Stimulated activated CD4-positive, alpha-beta T cell treated with anti-CD3 and anti-CD28 coated beads, Interleukin-1b, Interleukin-23, amount 100 ng/mL, for 4 hours (primary cell): ENCODE data around the gene C1orf21.
"Not testable (repeated sequence)": the region's sequence is repeated elsewhere in the genome, so short reads cannot be mapped to it uniquely, and the experiment has no call there.

Experiments used
- DNase-seq, 2 donors: peaks; one replicate each; pipeline ENCODE4 v3.0.0-alpha.2; 2020; ENCODE audit warnings: low read depth in 2 of 2

Gene C1orf21

GRCh38 chr1:184597650-184598357, 211.0 kb downstream of the C1orf21 start:
- no peak for DNase-seq

GRCh38 chr1:184598403-184599193, 211.8 kb downstream of the C1orf21 start:
- DNase-seq, result no peak

GRCh38 chr1:184604152-184604900, 217.5 kb downstream of the C1orf21 start:
- no peak for DNase-seq

GRCh38 chr1:184605941-184606340, 219.1 kb downstream of the C1orf21 start:
- no peak for DNase-seq

- DNase-seq, result no peak
Observed at GRCh38 chr1:184606786-184607185, 220.0 kb downstream of the C1orf21 start.

- DNase-seq, result no peak
Observed at GRCh38 chr1:184608581-184608980, 221.8 kb downstream of the C1orf21 start.

- no peak for DNase-seq
Observed at GRCh38 chr1:184608990-184609389, 222.2 kb downstream of the C1orf21 start.

GRCh38 chr1:184610876-184611595, 224.2 kb downstream of the C1orf21 start:
- no peak for DNase-seq

GRCh38 chr1:184612229-184612628, 225.4 kb downstream of the C1orf21 start:
- not testable (repeated sequence) for DNase-seq

- DNase-seq, result no peak
Observed at GRCh38 chr1:184614667-184615066, 227.8 kb downstream of the C1orf21 start.

- no peak for DNase-seq
Observed at GRCh38 chr1:184615301-184615700, 228.5 kb downstream of the C1orf21 start.

GRCh38 chr1:184616504-184616903, 229.7 kb downstream of the C1orf21 start:
- no peak for DNase-seq

- DNase-seq, result no peak
Observed at GRCh38 chr1:184617433-184618029, 230.7 kb downstream of the C1orf21 start.

GRCh38 chr1:184618851-184619250, 232.0 kb downstream of the C1orf21 start:
- no peak for DNase-seq

GRCh38 chr1:184620469-184620868, 233.6 kb downstream of the C1orf21 start:
- DNase-seq, result no peak

GRCh38 chr1:184621260-184621659, 234.4 kb downstream of the C1orf21 start:
- DNase-seq, result no peak

- DNase-seq, result no peak
Observed at GRCh38 chr1:184622136-184622823, 235.5 kb downstream of the C1orf21 start.

- DNase-seq, result no peak
Observed at GRCh38 chr1:184623404-184623803, 236.6 kb downstream of the C1orf21 start.

- DNase-seq, result no peak
Observed at GRCh38 chr1:184624051-184624450, 237.2 kb downstream of the C1orf21 start.

GRCh38 chr1:184624626-184625025, 237.8 kb downstream of the C1orf21 start:
- no peak for DNase-seq

- no peak for DNase-seq
Observed at GRCh38 chr1:184625271-184625670, 238.4 kb downstream of the C1orf21 start.
